ENCODE data around the gene EHD4.

DNA sequence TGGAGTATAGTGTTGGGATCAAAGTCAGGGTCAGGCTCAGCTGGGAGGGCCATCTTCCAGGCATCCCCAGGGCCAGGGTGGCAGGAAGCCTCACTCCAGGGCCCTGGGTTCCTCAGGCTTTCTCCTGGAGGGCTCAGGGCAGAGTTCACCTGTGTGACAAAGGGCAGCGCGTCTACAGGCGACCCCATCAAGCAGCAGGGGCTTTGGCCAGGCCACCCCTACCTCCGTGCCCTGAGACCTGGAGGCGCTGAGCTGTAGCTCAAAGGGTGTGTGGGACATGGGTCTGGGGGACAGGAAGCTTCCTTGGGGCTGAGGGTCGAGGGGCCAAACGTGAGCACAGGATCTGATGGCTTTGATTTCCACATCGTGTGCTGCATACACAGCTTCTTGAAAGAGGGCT, 91.3 kb downstream of the EHD4 start:
- TF ChIP-seq ZNF274 (IDR thresholded peaks at IDR 0.05; ENCODE audit: low read depth, low read length): no peak
- no peak for TF ChIP-seq YY1 (IDR thresholded peaks at IDR 0.05; ENCODE audit: insufficient read depth, insufficient read length)
